Thoracic aorta (tissue), 2 donors: Measurements from ENCODE around the gene SYT11. TPM values are rescaled to one million over a fixed set of nuclear protein-coding genes. Genes with fewer than 3 reads are reported as not detected.
"Not testable (repeated sequence)": the region's sequence is repeated elsewhere in the genome, so short reads cannot be mapped to it uniquely, and the experiment has no call there.

Source experiments
- ATAC-seq: fragments of 150-250 bp; one replicate; pipeline ENCODE4 v1.8.0; 2017; ENCODE audit warnings: low read depth; ENCODE audit not compliant: insufficient number of reproducible peaks, low FRiP score
- DNase-seq: peaks from one replicate; pipeline ENCODE4 v3.0.0-alpha.2; 2020; ENCODE audit warnings: low spot score
- H3K27ac ChIP-seq, 2 donors: fragments of 200-600 bp; sonication (generic); 1 replicate in 1 of 2; 2 replicates in 1 of 2; pipeline ENCODE4 v1.5.1; 2016; ENCODE audit warnings: mild to moderate bottlenecking in 2 of 2, moderate library complexity in 2 of 2
- H3K27me3 ChIP-seq: fragments of 200-600 bp; sonication (generic); replicated peaks from 2 replicates; pipeline ENCODE4 v1.6.0; 2016; ENCODE audit warnings: mild to moderate bottlenecking; ENCODE audit not compliant: insufficient read depth
- H3K36me3 ChIP-seq: fragments of 200-600 bp; sonication (generic); one replicate; pipeline ENCODE4 v1.5.1; 2016
- H3K4me1 ChIP-seq, 2 donors: fragments of 200-600 bp; sonication (generic); 1 replicate in 1 of 2; 2 replicates in 1 of 2; pipeline versions ENCODE4 v1.5.1 to v1.6.0; 2016; ENCODE audit warnings: low read depth in 2 of 2, mild to moderate bottlenecking in 1 of 2; ENCODE audit not compliant: control insufficient read depth in 1 of 2
- H3K4me3 ChIP-seq: fragments of 200-600 bp; sonication (generic); 2 replicates; pipeline ENCODE4 v1.5.1; 2016; ENCODE audit warnings: mild to moderate bottlenecking
- H3K9me3 ChIP-seq: fragments of 200-600 bp; sonication (generic); 2 replicates; pipeline ENCODE4 v1.5.1; 2016
- total RNA-seq, 2 donors: library from RNA; depleted of rRNA; stranded (reverse); fragments of >200 nt; gene quantifications; one replicate each; pipeline versions ENCODE4 v1.1.0 to v1.2.3, GENCODE V29; 2016
- TF ChIP-seq, protein P1 (sequence below): fragments of 200-600 bp; sonication (generic); IDR thresholded peaks from one replicate; pipeline ENCODE4 v1.5.1; 2019; ENCODE audit warnings: antibody characterized with exemption

Gene SYT11
- total RNA-seq, 2 donors from 2014 or later: 49.5 to 62.4 TPM

DNA sequence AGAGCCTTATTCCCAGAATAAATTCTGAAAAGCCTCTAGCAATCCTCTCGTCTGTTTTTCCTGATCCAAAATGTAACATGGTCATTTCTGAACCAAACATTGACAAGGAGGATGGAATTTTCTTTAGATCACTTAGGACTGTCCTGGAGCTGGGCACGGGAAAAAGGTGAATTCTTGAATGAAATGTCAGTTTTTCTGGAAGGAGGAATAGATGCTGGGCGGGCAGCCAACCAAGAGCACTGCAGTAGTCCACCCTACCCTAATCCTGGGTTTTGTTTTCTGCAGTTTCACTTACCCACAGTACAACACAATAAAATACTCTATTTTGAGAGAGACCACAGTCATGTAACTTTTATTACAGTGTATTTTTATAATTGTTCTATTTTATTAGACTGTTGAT, 30.9 kb downstream of the SYT11 start:
- no peak for DNase-seq
- peaks cover 20 to 27% of the 10 kb centered on the region in 2 donors for H3K4me1 ChIP-seq
- peaks cover 13% of the 10 kb centered on the region for H3K36me3 ChIP-seq

DNA sequence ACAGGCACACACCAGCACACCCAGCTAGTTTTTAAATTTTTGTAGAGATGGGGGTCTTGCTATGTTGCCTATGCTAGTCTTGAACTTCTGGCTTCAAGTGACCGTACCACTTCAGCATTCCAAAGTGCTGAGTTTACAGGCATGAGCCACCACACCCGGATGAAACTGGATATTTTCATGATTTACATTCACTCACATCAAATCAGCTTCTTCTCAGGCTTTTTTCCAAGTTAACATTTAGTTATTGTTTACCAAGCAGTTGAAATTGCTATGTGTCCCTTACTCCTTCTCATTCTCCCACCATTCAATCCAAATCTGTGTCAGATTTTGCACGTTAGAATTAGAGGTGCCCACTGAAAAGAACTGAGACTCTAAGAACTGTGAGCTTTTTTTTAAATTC, 33.4 kb downstream of the SYT11 start:
- H3K4me1 ChIP-seq: peaks cover 20 to 27% of the 10 kb centered on the region in 2 donors
- ATAC-seq (no peak), DNase-seq (no peak)
- TF ChIP-seq, protein P1, sequence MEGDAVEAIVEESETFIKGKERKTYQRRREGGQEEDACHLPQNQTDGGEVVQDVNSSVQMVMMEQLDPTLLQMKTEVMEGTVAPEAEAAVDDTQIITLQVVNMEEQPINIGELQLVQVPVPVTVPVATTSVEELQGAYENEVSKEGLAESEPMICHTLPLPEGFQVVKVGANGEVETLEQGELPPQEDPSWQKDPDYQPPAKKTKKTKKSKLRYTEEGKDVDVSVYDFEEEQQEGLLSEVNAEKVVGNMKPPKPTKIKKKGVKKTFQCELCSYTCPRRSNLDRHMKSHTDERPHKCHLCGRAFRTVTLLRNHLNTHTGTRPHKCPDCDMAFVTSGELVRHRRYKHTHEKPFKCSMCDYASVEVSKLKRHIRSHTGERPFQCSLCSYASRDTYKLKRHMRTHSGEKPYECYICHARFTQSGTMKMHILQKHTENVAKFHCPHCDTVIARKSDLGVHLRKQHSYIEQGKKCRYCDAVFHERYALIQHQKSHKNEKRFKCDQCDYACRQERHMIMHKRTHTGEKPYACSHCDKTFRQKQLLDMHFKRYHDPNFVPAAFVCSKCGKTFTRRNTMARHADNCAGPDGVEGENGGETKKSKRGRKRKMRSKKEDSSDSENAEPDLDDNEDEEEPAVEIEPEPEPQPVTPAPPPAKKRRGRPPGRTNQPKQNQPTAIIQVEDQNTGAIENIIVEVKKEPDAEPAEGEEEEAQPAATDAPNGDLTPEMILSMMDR: no peak
- H3K27me3 ChIP-seq: no peaks in the 10 kb centered on the region
- H3K27ac ChIP-seq: peak overlapping the region; percentile 78 to 90
- no peaks in the 10 kb centered on the region for H3K9me3 ChIP-seq
- H3K36me3 ChIP-seq: peaks cover 10% of the 10 kb centered on the region
- peak overlapping the region; percentile 42 for H3K4me3 ChIP-seq

More for the DNA sequence above, 30.9 kb downstream of the SYT11 start:
- Histone ChIP-seq H3K4me3 (no peak overlapping the region), H3K9me3 (no peaks in the 10 kb centered on the region), H3K27ac (peak overlapping the region; percentile 47 to 58), H3K27me3 (no peaks in the 10 kb centered on the region)
- TF ChIP-seq, protein P1: no peak
- ATAC-seq: no peak

DNA sequence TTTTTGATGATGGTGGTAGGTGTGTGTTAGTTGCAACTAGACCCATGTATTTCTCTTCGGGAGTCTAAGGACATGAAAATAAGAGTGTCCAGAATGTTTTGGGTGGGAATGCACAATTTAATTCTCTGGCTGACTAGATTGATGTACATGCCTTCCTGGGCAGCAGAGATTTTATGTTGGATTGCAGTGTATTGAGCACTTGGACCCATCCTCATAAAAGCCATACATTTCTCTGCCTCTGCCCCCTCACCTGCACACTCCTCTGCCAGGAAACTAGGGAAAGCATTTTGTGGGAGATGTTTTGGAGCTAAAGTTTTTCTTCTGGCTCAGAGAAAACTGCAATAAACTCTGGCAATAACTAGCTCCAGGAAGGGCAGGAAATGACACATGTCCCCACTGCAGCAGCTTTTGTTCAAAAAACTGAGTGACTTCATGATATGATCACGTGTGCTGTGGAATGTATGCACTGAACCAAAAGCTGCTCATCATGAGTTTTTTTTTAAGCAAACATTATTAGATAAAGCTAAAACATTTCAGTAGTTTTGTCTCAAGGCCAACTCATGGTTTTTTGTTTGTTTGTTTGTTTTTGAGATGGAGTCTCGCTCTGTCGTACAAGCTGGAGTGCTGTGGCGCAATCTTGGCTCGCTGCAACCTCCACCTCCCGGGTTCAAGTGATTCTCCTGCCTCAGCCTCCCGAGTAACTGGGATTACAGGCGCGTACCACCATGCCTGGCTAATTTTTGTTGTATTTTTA, 34.2 kb downstream of the SYT11 start:
- DNase-seq (peak; percentile 18), ATAC-seq (peak; percentile 79)
- TF ChIP-seq, protein P1: no peak
- H3K36me3 ChIP-seq: peaks cover 8% of the 10 kb centered on the region
- H3K4me3 ChIP-seq: peak overlapping the region; percentile 42
- peaks cover 20 to 27% of the 10 kb centered on the region in 2 donors for H3K4me1 ChIP-seq
- no peaks in the 10 kb centered on the region for H3K9me3 ChIP-seq
- H3K27ac ChIP-seq: peak overlapping the region; percentile 78 to 90
- no peaks in the 10 kb centered on the region for H3K27me3 ChIP-seq

DNA sequence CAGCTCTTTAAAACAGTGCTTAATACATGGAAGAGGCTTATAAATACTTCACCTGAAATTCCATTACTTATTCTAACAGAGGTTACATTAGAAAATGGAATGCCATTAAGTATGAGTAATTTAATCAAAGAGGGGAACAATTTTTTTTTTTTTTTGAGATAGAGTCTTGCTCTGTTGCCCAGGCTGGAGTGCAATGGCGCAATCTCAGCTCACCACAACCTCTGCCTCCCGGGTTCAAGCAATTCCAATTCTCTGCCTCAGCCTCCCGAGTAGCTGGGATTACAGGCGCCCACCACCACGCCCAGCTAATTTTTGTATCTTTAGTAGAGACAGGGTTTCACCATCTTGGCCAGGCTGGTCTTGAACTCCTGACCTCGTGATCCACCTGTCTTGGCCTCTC, 36.2 kb downstream of the SYT11 start:
- not testable (repeated sequence) for H3K4me3 ChIP-seq, DNase-seq, H3K27me3 ChIP-seq, H3K27ac ChIP-seq, H3K9me3 ChIP-seq, ATAC-seq
- Histone ChIP-seq H3K36me3 (peaks cover 27% of the 10 kb centered on the region), H3K4me1 (peaks cover 16 to 27% of the 10 kb centered on the region in 2 donors)

DNA sequence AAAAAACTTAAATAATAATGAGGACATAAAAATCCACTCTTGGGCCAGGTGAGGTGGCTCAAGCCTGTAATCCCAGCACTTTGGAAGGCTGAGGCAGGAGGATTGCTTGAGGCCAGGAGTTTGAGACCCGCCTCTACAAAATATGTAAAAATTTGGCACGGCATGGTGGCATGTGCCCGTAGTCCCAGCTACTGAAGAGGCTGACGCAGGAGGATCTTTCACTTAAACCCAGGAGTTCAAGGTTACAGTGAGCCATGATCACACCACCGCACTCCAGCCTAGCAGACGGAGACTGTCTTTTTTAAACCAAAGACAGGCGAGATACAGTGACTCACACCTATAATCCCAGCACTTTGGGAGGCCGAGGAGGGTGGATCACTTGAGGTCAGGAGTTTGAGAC, 37.1 kb downstream of the SYT11 start:
- not testable (repeated sequence) for H3K27ac ChIP-seq, DNase-seq, H3K4me3 ChIP-seq, H3K27me3 ChIP-seq, H3K9me3 ChIP-seq, ATAC-seq
- H3K4me1 ChIP-seq: peaks cover 16 to 27% of the 10 kb centered on the region in 2 donors
- peaks cover 36% of the 10 kb centered on the region for H3K36me3 ChIP-seq

DNA sequence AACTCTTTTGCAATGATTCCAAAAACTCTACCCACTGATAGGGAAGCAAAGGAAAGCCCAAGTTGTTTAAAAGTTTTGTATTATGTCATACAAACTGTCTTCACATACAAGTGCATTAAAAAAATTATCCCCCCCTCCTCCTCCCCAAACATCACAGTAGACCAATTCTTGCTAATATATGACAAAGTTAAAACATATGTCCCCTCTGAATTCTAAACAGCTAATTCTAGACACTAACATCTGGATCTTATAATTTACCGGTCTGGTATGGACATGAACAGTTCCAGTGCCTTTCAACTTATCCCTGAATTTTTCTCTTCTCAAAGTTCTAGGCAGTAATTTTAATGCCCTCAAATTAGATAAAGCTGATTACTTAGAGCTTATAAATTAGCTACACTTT, 38.4 kb downstream of the SYT11 start:
- peaks cover 11 to 20% of the 10 kb centered on the region in 2 donors for H3K4me1 ChIP-seq
- H3K27me3 ChIP-seq: no peaks in the 10 kb centered on the region
- H3K36me3 ChIP-seq: peaks cover 44% of the 10 kb centered on the region
- TF ChIP-seq, protein P1: no peak
- DNase-seq (no peak), ATAC-seq (no peak)
- no peaks in the 10 kb centered on the region for H3K9me3 ChIP-seq
- H3K4me3 ChIP-seq: no peak overlapping the region
- H3K27ac ChIP-seq: no peak overlapping the region
